HL-60 (cell line): Measurements from ENCODE around the gene HECW1.

Experiments used
- GABPA ChIP-seq: IDR thresholded peaks from 2 replicates; pipeline ENCODE4 v1.6.1; 2012; ENCODE audit warnings: low read depth
- POLR2AphosphoS5 ChIP-seq: IDR thresholded peaks from 2 replicates; pipeline ENCODE4 v1.6.1; 2012; ENCODE audit warnings: low read depth
- TF ChIP-seq, protein P1 (sequence below): IDR thresholded peaks from one replicate; pipeline ENCODE4 v1.5.1; 2011; ENCODE audit warnings: low read length, control low read depth, inconsistent platforms; ENCODE audit not compliant: insufficient read depth

DNA sequence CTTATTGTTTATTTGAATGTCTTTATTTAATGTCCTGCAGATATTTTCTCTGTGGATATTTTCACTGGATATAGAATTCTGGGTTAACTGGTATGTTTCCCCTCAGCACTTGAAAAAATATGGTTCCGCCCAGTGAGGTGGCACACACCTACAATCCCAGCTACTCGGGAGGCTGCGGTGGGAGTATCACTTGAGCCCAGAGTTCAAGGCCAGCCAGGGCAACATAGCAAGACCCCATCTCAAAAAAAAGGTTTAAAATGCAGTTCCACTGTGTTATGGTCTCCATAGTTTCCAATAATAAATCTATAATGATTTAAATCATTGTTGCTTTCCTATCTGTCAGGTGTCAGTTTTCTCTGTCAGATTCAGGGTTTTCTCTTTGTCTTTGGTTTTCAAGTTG lies 305.0 kb downstream of the HECW1 start:
- TF ChIP-seq, protein P1, sequence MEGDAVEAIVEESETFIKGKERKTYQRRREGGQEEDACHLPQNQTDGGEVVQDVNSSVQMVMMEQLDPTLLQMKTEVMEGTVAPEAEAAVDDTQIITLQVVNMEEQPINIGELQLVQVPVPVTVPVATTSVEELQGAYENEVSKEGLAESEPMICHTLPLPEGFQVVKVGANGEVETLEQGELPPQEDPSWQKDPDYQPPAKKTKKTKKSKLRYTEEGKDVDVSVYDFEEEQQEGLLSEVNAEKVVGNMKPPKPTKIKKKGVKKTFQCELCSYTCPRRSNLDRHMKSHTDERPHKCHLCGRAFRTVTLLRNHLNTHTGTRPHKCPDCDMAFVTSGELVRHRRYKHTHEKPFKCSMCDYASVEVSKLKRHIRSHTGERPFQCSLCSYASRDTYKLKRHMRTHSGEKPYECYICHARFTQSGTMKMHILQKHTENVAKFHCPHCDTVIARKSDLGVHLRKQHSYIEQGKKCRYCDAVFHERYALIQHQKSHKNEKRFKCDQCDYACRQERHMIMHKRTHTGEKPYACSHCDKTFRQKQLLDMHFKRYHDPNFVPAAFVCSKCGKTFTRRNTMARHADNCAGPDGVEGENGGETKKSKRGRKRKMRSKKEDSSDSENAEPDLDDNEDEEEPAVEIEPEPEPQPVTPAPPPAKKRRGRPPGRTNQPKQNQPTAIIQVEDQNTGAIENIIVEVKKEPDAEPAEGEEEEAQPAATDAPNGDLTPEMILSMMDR: no peak
- TF ChIP-seq POLR2AphosphoS5 (no peak), GABPA (no peak)
